Astrocyte (in vitro differentiated cells and primary cell): ENCODE data around the gene PPM1H.

ENCODE experiments used
- CTCF ChIP-seq: IDR thresholded peaks from 2 replicates; pipeline ENCODE4 v1.5.1; 2011; ENCODE audit warnings: low read depth, mild to moderate bottlenecking, inconsistent platforms, low read length, moderate library complexity; ENCODE audit not compliant: insufficient read depth
- EZH2 ChIP-seq: IDR thresholded peaks from 2 replicates; pipeline ENCODE4 v1.6.1; 2012; ENCODE audit warnings: mild to moderate bottlenecking, low read length, inconsistent platforms; ENCODE audit not compliant: insufficient read depth

- TF ChIP-seq CTCF (no peak), EZH2 (no peak)
Observed at GRCh38 chr12:62806244-62806836, 128.6 kb downstream of the PPM1H start.
